Activated CD8-positive, alpha-beta memory T cell treated with anti-CD3 and anti-CD28 coated beads, Interleukin-2, amount 10 ng/mL, durations not matched to agents 7 days and 5 days (primary cell): ENCODE results near the gene NKX3-2. TPM values are rescaled to one million over a fixed set of nuclear protein-coding genes. Genes with fewer than 3 reads are reported as not detected.

Source experiments
- ATAC-seq: fragments of 150-1000 bp; cut with Tn5 transposase; one replicate; pipeline ENCODE4 v1.10.0; 2021; ENCODE audit warnings: moderate library complexity
- CTCF ChIA-PET: fragments of 350-600 bp; sonication (Branson Sonifier 250); formaldehyde crosslinking; loops from one replicate; lab custom pipeline; 2021; ENCODE audit warnings: antibody characterized with exemption; lab: Charles Lee
- DNase-seq: peaks from one replicate; pipeline ENCODE4 v3.0.0-alpha.2; 2020
- H3K27ac Mint-ChIP-seq: one replicate; pipeline ENCODE4 v1.8.0; 2021; ENCODE audit warnings: mild to moderate bottlenecking, mixed read lengths
- H3K27me3 Mint-ChIP-seq: one replicate; pipeline ENCODE4 v1.8.0; 2021; ENCODE audit warnings: mixed read lengths
- H3K36me3 Mint-ChIP-seq: one replicate; pipeline ENCODE4 v1.8.0; 2021; ENCODE audit warnings: mild to moderate bottlenecking, mixed read lengths
- H3K4me1 Mint-ChIP-seq: one replicate; pipeline ENCODE4 v1.8.0; 2021; ENCODE audit warnings: mixed read lengths
- H3K4me3 Mint-ChIP-seq: one replicate; pipeline ENCODE4 v1.8.0; 2021; ENCODE audit warnings: mild to moderate bottlenecking, moderate library complexity, mixed read lengths
- H3K9me3 Mint-ChIP-seq: one replicate; pipeline ENCODE4 v1.8.0; 2022; ENCODE audit warnings: low read depth, mixed read lengths
- total RNA-seq, 2 experiments: library from RNA; stranded (reverse); gene quantifications; one replicate each; pipeline ENCODE4 v1.2.3, GENCODE V29; 2021

NKX3-2 gene
- total RNA-seq, 2 experiments from 2014 or later: not detected

DNA sequence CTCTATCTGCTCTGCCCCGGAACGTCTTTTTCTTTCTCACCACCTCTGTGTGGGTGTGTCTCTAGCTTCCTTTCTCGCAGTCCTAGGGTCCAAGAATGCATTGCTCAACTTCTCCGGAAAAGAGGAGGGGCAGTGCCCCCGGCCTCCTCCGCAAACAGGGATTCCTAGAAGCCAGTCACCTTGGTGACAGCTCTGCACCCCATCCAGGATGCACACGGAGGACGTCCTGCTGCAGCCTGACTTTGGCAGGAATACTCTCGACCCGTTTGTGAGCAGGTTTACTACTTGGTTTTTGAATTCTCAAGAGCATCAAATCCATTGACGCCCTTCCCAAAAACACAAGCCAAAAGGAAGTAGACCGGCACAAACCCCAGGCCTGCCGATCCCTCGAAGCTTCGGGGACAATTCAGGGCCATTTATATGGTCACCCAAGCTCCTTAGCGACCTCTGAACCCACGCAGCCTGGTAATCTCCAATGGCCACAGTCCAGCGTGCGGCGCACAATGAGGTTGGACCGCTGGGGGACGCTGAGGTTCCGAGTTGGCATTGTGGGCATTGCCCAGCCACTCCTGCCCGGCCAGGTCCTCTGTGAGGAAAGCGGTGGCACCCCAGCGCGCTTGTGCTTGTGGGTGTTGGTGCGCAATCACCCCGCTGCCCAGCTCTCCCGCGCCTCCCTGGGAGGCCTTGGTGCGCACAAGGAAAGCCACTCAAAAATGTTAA, 9.8 kb downstream of the NKX3-2 start:
- H3K27ac Mint-ChIP-seq: peak overlapping the region; percentile 36

DNA sequence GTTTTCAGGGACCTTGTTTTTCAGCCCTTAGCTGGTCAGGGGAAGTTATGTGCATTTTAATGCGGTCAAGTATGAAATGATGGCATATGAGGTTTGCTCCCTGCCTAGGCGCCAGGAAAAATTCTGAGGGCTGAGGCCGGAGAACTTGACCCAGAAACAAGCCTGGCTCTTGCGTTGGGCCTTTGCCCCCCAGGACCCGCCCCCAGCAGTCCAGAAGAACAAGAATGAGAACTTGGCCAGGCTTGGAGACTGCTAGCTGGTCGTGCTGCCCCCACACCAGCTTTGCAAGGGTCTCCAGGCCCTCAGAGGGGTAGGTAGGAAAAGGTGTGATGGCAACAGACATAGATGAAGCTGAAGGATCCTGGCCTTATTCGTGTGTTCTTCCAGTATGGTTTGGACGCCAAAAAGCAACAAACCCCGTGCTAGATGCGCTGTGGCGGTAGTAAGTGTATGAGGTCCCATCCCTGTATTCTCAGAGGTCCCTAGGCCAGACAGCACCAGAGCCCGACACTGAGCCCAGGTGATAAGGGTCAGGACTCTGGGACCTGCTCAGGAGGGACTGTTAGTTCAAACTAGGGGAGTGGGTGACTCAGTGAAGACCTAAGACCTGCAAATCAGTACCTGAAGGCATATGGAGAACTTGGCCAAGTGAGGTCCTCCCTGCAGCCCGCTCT, 10.5 kb downstream of the NKX3-2 start:
- H3K27ac Mint-ChIP-seq: peak overlapping the region; percentile 36
- peaks cover 4% of the 10 kb centered on the region for H3K36me3 Mint-ChIP-seq
- peaks cover 97% of the 10 kb centered on the region for H3K27me3 Mint-ChIP-seq
- H3K4me3 Mint-ChIP-seq: no peak overlapping the region
- CTCF ChIA-PET: no interaction called here
- no peak for DNase-seq
- no peak for ATAC-seq
- H3K9me3 Mint-ChIP-seq: peaks cover 6% of the 10 kb centered on the region
- peaks cover 6% of the 10 kb centered on the region for H3K4me1 Mint-ChIP-seq

More for the DNA sequence above, 9.8 kb downstream of the NKX3-2 start:
- Mint-ChIP-seq H3K9me3 (peaks cover 6% of the 10 kb centered on the region), H3K4me3 (no peak overlapping the region), H3K4me1 (peaks cover 4% of the 10 kb centered on the region), H3K27me3 (peaks cover 97% of the 10 kb centered on the region), H3K36me3 (peaks cover 2% of the 10 kb centered on the region)
- ATAC-seq: no peak
- no peak for DNase-seq
- CTCF ChIA-PET: interaction anchor here (0.7 kb wide), 1 partner anchor 379 kb away, joined by 3 read pairs; no protein-coding TSS in a partner anchor

DNA sequence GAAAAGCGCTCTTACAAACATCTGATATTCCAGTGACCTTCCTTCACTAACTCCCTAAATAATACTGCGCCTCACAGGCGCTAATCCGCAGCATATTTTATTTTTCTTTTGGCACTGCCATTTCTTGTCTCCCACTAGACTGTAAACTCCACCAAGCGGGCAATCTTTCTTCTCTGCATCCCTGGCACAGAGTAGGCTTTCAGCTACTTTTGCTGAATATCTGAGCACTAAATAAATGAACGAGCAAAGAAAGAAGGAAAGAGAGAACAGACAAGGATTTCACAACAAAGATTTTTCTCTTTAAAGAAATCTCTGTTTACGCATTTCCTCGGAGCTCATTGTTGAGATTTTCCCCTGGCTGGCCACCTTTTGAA, 12.7 kb downstream of the NKX3-2 start:
- Mint-ChIP-seq H3K4me3 (no peak overlapping the region), H3K27ac (no peak overlapping the region), H3K36me3 (peaks cover 9% of the 10 kb centered on the region), H3K9me3 (peaks cover 2% of the 10 kb centered on the region), H3K4me1 (peaks cover 10% of the 10 kb centered on the region), H3K27me3 (peaks cover 95% of the 10 kb centered on the region)
- DNase-seq: no peak
- CTCF ChIA-PET: interaction anchor here (1.0 kb wide), 1 partner anchor 10 kb away, joined by 3 read pairs; no protein-coding TSS in a partner anchor
- no peak for ATAC-seq

DNA sequence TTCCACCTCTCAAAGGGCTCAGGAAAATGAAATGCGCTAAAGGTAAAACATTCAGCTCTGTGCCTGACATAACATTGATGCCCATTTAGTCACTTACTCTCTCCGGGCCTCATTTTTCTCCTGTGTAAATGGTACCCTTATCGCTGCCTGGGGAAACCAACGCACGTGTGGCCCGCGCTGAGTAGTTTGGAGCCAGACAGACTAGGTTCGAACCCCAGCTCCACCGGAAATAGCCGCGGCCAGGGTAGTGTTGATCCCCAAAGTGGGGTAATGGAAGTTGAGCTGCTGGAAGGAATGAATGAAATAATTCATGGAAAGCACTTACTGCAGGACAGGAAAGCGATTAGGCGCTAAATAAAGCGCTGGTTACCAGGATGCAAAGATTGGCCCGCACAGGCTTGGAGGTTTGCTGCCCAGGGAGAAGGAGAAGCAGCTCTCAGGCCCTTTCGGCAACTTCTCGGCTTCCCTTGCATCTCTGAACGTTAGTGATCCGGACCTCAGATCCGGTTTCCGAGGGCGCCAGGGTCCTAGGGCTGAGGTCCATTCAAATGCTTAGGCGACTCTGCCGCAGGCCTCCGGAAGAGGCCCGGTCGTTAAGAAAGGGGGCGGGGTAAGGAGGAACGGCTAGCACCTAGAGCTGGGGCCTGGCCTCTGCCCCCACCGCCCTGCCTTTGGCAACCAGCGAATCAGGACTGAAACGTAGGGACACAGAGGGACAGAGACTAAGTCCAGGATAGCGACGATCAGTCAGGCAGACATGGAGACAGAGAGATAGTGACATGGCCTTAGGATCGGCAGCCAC, 13.3 kb downstream of the NKX3-2 start:
- no peaks in the 10 kb centered on the region for H3K9me3 Mint-ChIP-seq
- DNase-seq (no peak), ATAC-seq (no peak)
- no peak overlapping the region for H3K27ac Mint-ChIP-seq
- peaks cover 9% of the 10 kb centered on the region for H3K36me3 Mint-ChIP-seq
- no peak overlapping the region for H3K4me3 Mint-ChIP-seq
- H3K27me3 Mint-ChIP-seq: peaks cover 95% of the 10 kb centered on the region
- CTCF ChIA-PET: interaction anchor here (0.8 to 1.0 kb wide), 2 partner anchors 10 to 11 kb away, joined by 3 to 4 read pairs; no protein-coding TSS in a partner anchor
- peaks cover 10% of the 10 kb centered on the region for H3K4me1 Mint-ChIP-seq

DNA sequence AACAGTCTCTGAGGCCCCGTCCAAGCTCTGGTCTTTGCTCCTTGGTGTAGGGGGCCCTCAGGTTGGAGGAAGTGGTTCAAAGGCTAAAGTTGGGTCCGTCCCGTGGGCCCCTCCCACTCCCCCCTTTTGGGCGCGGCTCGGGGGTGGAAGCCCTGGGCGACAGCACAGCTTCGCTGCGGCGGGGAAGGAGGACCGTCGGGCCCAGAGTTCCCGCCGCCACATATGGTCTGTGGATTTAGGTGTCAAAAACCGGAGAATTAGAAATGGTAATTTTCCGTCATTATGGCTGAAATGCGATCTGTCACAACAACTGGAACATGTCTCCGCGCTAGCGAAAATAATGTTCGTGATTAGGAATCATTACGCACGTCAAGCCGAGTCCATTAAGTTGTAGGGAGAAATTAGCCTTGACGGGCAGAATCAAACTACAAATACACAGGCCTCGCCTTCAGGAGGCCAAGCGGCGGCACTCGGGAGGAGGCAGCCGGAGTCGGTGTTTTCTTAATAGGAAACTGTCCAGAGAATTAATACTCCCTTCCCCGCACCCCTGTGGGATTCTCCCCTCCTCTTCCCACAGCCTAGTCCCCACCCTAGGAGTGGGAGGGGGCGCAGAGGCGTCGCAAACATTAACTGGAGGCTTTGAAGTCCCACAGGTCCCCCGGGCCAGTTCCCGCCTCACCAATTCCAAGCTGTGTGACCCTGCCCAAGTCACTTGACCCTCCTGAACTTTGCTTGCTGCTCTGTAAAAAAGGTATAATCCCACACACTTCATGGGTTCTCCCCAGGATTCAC, 15.0 kb downstream of the NKX3-2 start:
- no peak for ATAC-seq
- CTCF ChIA-PET: no interaction called here
- Mint-ChIP-seq H3K4me3 (no peak overlapping the region), H3K4me1 (peaks cover 10% of the 10 kb centered on the region), H3K36me3 (peaks cover 9% of the 10 kb centered on the region), H3K27me3 (peaks cover 94% of the 10 kb centered on the region), H3K9me3 (peaks cover 2% of the 10 kb centered on the region), H3K27ac (peak overlapping the region; percentile 70)
- no peak for DNase-seq

DNA sequence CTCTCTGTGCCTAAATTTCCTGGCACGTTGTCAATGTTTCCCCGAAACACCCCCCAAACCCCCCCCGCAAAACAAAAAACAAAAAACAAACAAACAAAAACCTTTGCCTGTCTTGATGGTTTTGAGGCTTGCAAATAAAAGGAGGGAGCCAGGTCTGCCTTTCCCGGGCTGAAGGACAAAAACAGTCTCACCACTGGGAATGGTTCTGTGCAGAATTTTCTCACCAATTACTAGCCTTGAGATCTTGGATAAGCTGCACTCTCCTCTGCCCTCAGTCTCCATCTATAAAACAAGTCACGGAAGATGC, 15.5 kb downstream of the NKX3-2 start:
- no peak overlapping the region for H3K4me3 Mint-ChIP-seq
- DNase-seq (no peak), ATAC-seq (no peak)
- H3K27ac Mint-ChIP-seq: peak overlapping the region; percentile 70
- H3K27me3 Mint-ChIP-seq: peaks cover 94% of the 10 kb centered on the region
- peaks cover 9% of the 10 kb centered on the region for H3K36me3 Mint-ChIP-seq
- CTCF ChIA-PET: no interaction called here
- H3K9me3 Mint-ChIP-seq: peaks cover 2% of the 10 kb centered on the region
- peaks cover 10% of the 10 kb centered on the region for H3K4me1 Mint-ChIP-seq

DNA sequence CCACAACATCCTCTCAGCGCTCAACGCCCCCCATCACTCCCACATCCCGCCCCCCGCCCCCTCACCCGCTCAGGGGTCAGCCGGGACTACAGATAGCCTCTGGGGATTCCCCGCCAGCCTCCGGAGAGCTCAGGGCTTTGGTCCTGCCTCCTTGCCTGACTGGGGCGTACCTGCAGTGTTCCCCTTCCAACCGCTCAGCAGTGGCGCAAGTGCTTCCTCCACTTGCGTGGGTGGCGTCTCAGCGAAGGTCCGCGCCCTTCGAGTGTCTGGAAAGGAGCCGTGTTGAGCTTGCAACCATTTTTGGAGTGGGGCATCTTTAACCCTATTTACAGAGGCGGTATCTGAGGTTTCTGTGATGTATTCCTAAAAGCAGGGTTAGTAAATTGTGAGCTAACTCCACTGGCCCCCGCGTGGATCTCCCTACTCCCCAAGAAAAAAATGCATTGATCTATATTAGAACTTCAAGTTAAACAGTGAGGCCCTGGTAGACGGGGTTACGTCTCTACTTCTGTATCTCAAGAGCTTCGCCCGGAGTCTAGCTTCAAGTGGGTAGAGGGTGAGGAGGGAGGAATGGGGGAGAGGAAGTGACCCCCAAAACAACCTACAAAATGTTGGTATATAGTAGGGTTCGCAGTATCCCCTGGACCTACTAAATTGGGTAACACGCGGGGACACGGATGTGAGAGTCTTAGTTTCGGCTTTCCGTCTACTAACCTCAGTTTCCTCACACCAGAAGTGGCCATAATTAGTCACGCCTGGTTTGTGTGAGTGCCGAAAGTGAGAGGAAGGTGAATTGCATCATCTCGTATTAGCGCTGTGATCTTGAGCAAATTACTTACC, 16.1 kb downstream of the NKX3-2 start:
- peaks cover 10% of the 10 kb centered on the region for H3K4me1 Mint-ChIP-seq
- H3K36me3 Mint-ChIP-seq: peaks cover 9% of the 10 kb centered on the region
- H3K27me3 Mint-ChIP-seq: peaks cover 93% of the 10 kb centered on the region
- H3K4me3 Mint-ChIP-seq: no peak overlapping the region
- H3K9me3 Mint-ChIP-seq: peaks cover 2% of the 10 kb centered on the region
- ATAC-seq: peak; percentile 39
- DNase-seq: no peak
- CTCF ChIA-PET: no interaction called here
- H3K27ac Mint-ChIP-seq: peak overlapping the region; percentile 70

DNA sequence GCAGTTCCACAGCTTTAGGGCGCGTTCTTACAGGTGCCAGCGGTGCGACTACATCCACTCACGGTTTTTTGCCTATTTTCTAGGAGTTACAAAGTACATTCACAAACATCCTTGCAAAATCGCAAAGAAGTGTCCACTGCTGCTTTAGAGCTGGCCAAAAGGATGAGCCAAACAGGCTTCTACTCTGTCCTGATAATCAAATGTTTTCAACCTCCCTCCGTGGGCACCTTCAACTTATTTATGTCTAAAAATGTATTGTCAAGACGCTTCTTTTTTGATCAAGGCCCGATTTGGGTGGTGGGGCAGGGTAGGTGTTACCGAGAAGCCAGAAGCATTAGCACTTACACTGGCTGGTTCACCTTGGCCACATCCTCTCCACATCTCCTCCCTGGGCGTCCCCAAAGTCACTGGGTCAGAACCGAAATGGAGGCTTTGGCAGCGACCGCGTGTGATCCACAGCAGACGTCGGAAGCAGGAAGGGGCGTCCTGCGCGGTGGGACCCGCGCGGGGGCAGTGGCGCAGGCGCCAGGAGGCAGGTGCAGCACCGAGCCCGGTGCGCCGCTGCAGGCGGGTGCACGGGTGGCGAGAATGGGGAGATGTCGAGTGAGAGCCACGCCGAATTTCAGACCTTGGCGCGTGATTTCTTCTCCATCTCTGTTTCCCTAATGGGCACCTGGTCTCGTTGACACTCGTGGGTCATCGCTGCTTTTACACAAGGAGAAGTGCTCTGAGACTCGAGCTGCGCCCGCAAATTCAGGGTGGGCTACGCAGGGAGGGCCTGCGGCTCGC, 16.9 kb downstream of the NKX3-2 start:
- ATAC-seq (no peak), DNase-seq (no peak)
- H3K36me3 Mint-ChIP-seq: peaks cover 9% of the 10 kb centered on the region
- H3K27me3 Mint-ChIP-seq: peaks cover 93% of the 10 kb centered on the region
- H3K4me3 Mint-ChIP-seq: no peak overlapping the region
- peaks cover 2% of the 10 kb centered on the region for H3K9me3 Mint-ChIP-seq
- CTCF ChIA-PET: no interaction called here
- peaks cover 14% of the 10 kb centered on the region for H3K4me1 Mint-ChIP-seq
- no peak overlapping the region for H3K27ac Mint-ChIP-seq

DNA sequence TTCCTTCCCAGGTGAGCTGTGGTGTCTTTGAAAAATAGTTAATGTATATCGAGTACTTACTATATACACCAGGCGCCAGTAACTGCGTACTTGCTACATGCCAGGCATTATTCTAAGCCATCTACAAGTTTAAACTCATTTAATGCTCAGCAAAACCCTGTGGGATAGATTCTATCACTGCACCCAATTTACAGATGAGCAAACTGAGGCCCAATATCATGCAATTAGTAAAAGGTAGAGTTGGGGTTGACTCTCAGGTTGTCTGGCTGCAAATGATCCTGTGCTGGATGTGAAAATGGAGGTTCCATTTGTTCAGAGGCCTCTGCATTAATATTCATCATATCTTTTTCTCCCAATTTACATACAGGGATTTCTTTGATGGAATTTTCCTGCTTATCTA, 17.6 kb downstream of the NKX3-2 start:
- ATAC-seq: no peak
- peaks cover 2% of the 10 kb centered on the region for H3K9me3 Mint-ChIP-seq
- H3K27me3 Mint-ChIP-seq: peaks cover 95% of the 10 kb centered on the region
- H3K4me1 Mint-ChIP-seq: peaks cover 14% of the 10 kb centered on the region
- DNase-seq: no peak
- no peak overlapping the region for H3K27ac Mint-ChIP-seq
- H3K4me3 Mint-ChIP-seq: no peak overlapping the region
- H3K36me3 Mint-ChIP-seq: peaks cover 9% of the 10 kb centered on the region
- CTCF ChIA-PET: interaction anchor here (1.5 kb wide), 1 partner anchor 15 kb away, joined by 3 read pairs; no protein-coding TSS in a partner anchor

DNA sequence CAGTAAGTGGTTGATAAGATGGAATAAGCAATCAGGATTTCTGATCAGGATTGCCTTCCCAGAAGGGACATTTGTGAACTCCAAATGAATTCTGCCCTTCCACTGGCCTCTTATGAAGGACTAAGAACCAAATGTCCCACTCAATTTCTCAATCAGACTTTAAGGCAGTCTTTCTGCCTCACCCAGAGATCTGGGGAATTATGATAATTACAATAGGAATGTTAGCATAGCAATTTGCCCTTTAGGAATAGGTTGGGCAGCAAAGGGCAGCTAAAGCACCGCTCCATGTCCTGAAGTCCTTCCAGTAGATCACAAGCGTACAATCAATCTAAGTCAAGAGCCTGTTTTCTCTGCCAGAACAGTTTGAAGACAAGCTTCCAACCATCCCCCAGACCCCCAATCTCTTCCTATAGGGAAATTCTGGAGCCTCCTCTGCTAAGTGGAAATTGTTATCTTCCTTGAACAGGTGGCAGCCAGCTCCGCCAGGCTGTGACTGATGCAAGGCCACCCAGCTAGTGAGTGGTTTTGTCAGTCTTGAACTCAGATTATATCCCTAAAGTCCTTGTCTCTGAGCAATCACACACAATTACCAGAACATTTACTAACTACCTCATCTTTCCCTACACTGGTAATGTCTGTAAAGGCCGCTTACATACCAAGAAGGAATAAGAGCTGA, 18.6 kb downstream of the NKX3-2 start:
- Mint-ChIP-seq H3K27ac (no peak overlapping the region), H3K4me1 (peaks cover 14% of the 10 kb centered on the region), H3K36me3 (peaks cover 9% of the 10 kb centered on the region), H3K4me3 (no peak overlapping the region), H3K27me3 (peaks cover 92% of the 10 kb centered on the region), H3K9me3 (peaks cover 2% of the 10 kb centered on the region)
- DNase-seq (no peak), ATAC-seq (no peak)
- CTCF ChIA-PET: interaction anchor here (1.5 kb wide), 1 partner anchor 16 kb away, joined by 3 read pairs; no protein-coding TSS in a partner anchor

DNA sequence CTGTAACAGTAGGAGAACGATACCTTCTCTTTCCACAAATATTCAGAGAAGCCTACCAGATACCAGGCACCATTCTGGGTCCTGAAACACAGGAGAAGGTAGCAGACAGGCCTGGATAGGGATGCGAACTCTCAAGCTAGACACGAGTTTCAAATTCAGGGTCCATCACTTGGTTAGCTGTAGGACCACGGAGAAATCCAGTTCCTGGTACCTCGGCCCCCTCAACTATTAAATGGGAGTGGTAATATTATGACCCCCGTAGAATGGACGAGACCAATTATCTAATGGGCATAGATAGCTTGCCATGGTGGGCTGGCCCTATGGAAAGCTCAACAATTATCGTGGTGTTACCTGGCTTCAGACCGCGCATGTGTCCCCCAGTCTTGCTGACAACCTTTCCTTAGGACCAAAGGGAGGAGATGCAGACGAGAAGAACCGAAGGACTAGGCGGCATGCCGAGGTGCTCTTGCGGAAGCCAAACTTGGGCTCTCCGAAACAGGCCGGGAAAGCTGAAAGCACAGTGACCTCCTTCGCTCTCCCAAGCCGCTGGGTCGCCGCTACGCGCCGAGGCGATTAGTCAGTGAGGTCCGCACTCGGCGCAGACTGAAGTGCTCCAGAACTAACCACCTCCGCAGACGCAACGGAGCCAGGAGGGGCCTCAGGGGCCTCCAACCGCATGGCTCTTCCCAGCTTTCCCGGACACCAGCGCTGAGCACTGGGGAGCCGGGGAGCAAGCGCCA, 19.6 kb downstream of the NKX3-2 start:
- H3K4me3 Mint-ChIP-seq: no peak overlapping the region
- H3K36me3 Mint-ChIP-seq: peaks cover 8% of the 10 kb centered on the region
- CTCF ChIA-PET: no interaction called here
- peaks cover 2% of the 10 kb centered on the region for H3K9me3 Mint-ChIP-seq
- H3K4me1 Mint-ChIP-seq: peaks cover 14% of the 10 kb centered on the region
- DNase-seq (no peak), ATAC-seq (no peak)
- H3K27me3 Mint-ChIP-seq: peaks cover 87% of the 10 kb centered on the region
- H3K27ac Mint-ChIP-seq: no peak overlapping the region
